ENCODE results near the gene DMKN. TPM values are rescaled to one million over a fixed set of nuclear protein-coding genes. Genes with fewer than 3 reads are reported as not detected.

The DMKN gene
- total and polyA plus RNA-seq, 2 experiments from 2014 or later = 220 to 289 TPM

DNA sequence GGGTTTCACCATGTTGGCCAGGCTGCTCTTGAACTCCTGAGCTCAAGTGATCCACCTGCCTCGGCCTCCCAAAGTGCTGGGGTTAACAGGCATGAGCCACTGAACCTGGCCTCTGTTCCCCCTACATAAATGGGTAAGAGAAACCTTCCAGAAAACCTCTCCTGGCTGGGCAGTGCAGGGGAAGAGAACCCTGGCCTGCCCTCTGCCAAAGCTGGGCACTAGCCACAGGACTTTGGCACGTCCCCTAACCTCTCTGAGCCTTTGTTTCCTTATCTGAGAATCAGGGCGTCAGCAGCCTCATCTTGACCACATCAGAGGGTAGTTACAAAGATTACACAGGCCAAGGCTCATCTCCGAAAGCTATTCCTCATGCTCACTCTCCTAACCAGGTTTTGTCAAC lies 12.4 kb upstream of the DMKN start:
- Histone ChIP-seq H3K9me3 (ENCODE audit: low read depth) (no peaks in the 10 kb centered on the region), H3K4me1 (ENCODE audit: low read depth) (peaks cover 10% of the 10 kb centered on the region), H3K27me3 (no peaks in the 10 kb centered on the region), H3K27ac (no peak overlapping the region), H3K36me3 (no peaks in the 10 kb centered on the region), H3K4me3 (no peak overlapping the region)
- TF ChIP-seq, protein P1, sequence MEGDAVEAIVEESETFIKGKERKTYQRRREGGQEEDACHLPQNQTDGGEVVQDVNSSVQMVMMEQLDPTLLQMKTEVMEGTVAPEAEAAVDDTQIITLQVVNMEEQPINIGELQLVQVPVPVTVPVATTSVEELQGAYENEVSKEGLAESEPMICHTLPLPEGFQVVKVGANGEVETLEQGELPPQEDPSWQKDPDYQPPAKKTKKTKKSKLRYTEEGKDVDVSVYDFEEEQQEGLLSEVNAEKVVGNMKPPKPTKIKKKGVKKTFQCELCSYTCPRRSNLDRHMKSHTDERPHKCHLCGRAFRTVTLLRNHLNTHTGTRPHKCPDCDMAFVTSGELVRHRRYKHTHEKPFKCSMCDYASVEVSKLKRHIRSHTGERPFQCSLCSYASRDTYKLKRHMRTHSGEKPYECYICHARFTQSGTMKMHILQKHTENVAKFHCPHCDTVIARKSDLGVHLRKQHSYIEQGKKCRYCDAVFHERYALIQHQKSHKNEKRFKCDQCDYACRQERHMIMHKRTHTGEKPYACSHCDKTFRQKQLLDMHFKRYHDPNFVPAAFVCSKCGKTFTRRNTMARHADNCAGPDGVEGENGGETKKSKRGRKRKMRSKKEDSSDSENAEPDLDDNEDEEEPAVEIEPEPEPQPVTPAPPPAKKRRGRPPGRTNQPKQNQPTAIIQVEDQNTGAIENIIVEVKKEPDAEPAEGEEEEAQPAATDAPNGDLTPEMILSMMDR (IDR thresholded peaks at IDR 0.05; ENCODE audit: low read depth, low read length) = no peak
- no peak for DNase-seq (ENCODE audit: low read depth in 1 of 2, low spot score in 1 of 2)

DNA sequence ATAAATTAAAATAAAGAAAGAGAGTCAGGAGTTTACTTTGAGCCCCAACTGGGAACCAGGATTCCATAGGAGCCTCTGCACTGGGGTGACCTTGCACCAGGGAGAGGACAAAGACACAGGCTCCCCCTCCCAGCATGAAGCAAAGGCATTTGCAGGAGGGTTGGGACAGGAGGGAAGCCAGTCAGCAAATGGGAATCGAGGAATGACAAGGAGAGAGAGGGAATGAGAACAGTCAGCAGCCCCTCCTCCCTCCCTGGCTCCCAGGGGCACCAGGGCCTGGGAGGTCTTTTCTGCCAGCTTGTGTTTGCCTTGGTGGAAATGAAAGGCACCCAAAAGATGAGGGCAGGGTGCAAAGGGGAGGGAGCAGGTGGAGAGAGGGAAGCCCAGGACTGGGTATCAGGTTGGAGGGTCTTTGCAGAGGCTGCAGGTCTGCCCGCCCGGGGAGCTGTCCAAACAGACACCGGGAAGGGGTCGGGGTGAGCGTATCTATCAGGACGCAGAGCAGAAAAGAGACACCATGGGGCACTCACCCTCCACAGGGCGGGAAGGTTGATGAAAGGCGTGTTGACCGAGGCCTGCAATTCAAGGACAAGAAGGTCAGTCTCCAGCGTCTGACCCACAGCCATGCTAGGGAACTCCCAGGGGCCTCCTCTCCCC lies 10.9 kb upstream of the DMKN start:
- TF ChIP-seq, protein P1 (IDR thresholded peaks at IDR 0.05; ENCODE audit: low read depth, low read length) = no peak
- Histone ChIP-seq H3K9me3 (ENCODE audit: low read depth) (no peaks in the 10 kb centered on the region), H3K36me3 (no peaks in the 10 kb centered on the region), H3K27me3 (no peaks in the 10 kb centered on the region), H3K4me3 (no peak overlapping the region), H3K4me1 (ENCODE audit: low read depth) (peaks cover 10% of the 10 kb centered on the region), H3K27ac (no peak overlapping the region)
- peak in 1 of 2 donors; percentile 44 for DNase-seq (ENCODE audit: low read depth in 1 of 2, low spot score in 1 of 2)

DNA sequence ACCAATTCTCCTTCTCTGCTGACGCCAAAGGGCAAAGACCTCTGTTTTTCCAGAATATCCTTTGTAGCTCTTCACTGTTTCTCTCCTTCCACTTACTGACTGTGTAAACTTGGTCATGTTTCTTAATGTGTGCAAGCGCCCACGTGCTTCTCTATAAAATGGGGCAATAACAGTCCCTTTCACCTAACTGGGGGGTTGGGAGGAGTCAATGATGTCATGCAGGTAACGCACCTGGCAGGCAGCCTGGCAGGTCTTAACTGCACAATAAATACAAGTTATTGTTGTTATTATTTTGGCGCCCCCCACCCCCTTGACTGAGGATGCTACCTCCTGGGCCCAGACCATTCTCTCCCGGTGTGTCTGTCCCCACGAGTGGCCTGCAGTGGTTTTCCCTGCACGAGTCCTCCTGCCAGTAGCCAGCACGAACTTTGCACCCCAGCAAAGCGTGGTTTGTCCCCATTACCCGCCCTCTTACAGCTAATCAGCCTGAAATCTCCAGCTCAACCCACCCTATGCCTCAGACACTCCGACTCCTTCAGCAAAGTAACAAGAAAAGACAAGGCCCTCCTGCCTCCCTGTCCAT lies 9.4 kb upstream of the DMKN start:
- no peaks in the 10 kb centered on the region for H3K27me3 ChIP-seq
- no peaks in the 10 kb centered on the region for H3K36me3 ChIP-seq

DNA sequence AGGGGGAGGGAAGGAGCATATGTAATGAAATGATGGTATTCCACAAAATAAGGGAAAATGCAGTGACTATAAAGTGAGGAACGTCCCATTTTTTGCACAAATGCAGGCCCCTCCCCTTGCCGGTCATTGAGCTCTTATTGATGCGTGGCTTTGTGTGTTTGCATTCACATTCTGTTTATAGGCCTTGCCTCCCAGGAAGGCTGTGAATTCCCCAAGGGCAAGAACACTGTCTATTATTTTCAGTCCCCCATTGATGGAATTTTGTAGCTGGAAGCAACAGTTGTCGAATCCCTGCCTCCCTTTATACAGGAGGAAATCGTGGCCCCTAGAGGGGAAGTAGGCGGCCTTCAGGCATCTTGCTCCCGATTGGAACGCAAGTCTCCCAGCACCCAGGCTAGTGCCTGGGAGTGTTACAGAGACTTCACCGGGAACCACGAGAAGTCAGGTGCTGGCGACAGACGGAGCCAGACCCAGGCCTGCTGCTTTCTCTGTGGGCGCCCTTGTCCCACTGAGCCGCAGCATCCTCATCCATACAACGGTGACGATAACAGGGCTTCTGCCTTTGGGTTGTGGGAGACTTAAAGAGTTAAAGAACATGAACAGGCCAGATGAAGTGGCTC lies 7.8 kb upstream of the DMKN start:
- TF ChIP-seq, protein P1 (IDR thresholded peaks at IDR 0.05; ENCODE audit: low read depth, low read length) = no peak
- no peak overlapping the region for H3K27ac ChIP-seq
- H3K36me3 ChIP-seq = no peaks in the 10 kb centered on the region
- H3K4me1 ChIP-seq (ENCODE audit: low read depth) = peaks cover 10% of the 10 kb centered on the region
- no peaks in the 10 kb centered on the region for H3K27me3 ChIP-seq
- no peaks in the 10 kb centered on the region for H3K9me3 ChIP-seq (ENCODE audit: low read depth)
- DNase-seq (ENCODE audit: low read depth in 1 of 2, low spot score in 1 of 2) = no peak
- H3K4me3 ChIP-seq = no peak overlapping the region

More for the DNA sequence above, 9.4 kb upstream of the DMKN start:
- TF ChIP-seq, protein P1 (IDR thresholded peaks at IDR 0.05; ENCODE audit: low read depth, low read length) = no peak
- Histone ChIP-seq H3K9me3 (ENCODE audit: low read depth) (no peaks in the 10 kb centered on the region), H3K4me1 (ENCODE audit: low read depth) (peaks cover 10% of the 10 kb centered on the region), H3K27ac (no peak overlapping the region), H3K4me3 (no peak overlapping the region)
- no peak for DNase-seq (ENCODE audit: low read depth in 1 of 2, low spot score in 1 of 2)

DNA sequence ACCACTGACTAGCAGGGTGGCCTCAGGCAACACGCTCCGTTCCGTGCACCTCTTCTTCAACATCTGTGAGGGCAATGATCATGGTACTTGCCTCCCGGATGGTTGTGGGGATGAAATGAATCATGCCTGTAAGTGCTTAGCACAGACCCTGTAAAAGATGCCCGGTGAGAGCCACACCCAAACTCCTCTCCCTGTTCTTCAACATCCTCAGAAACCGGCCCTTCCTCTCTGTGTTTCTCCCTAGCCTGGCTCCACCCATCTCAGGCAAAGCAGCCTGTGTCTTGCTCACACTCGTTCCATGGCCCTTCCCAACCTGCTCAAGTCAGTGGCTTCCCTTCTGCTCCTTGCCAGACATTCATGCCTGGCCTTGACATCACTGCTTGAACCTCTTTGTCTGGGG lies 5.8 kb upstream of the DMKN start:
- TF ChIP-seq, protein P1 (IDR thresholded peaks at IDR 0.05; ENCODE audit: low read depth, low read length) = no peak

More for the DNA sequence above, 5.8 kb upstream of the DMKN start:
- Histone ChIP-seq H3K9me3 (ENCODE audit: low read depth) (no peaks in the 10 kb centered on the region), H3K27ac (no peak overlapping the region), H3K36me3 (no peaks in the 10 kb centered on the region), H3K27me3 (no peaks in the 10 kb centered on the region), H3K4me1 (ENCODE audit: low read depth) (peaks cover 6% of the 10 kb centered on the region), H3K4me3 (no peak overlapping the region)
- DNase-seq (ENCODE audit: low read depth in 1 of 2, low spot score in 1 of 2) = peak in 1 of 2 donors; percentile 30
